T-helper 1 cell treated with Interleukin-12 subunit alpha and Interleukin-12 subunit beta and Interleukin-4 antibody, amounts not matched to agents 30 μg/mL and 1 μg/mL, for 36 hours (primary cell): Measurements from ENCODE around the gene SPATA22.
"Not testable (repeated sequence)": the region's sequence is repeated elsewhere in the genome, so short reads cannot be mapped to it uniquely, and the experiment has no call there.

ENCODE experiments used
- H3K27ac Mint-ChIP-seq: one replicate; pipeline ENCODE4 v1.8.0; 2021; ENCODE audit warnings: mild to moderate bottlenecking, mixed read lengths
- H3K27me3 Mint-ChIP-seq: one replicate; pipeline ENCODE4 v1.8.0; 2021; ENCODE audit warnings: low read depth, mixed read lengths
- H3K36me3 Mint-ChIP-seq: one replicate; pipeline ENCODE4 v1.8.0; 2021; ENCODE audit warnings: low read depth, mixed read lengths
- H3K4me1 Mint-ChIP-seq: one replicate; pipeline ENCODE4 v1.8.0; 2021; ENCODE audit warnings: low read depth, mixed read lengths
- H3K4me3 Mint-ChIP-seq: one replicate; pipeline ENCODE4 v1.8.0; 2021; ENCODE audit warnings: mild to moderate bottlenecking, moderate library complexity, mixed read lengths
- H3K9me3 Mint-ChIP-seq: one replicate; pipeline ENCODE4 v1.8.0; 2021; ENCODE audit warnings: mixed read lengths

Gene SPATA22

GRCh38 chr17:3497101-3497500, 25.5 kb upstream of the SPATA22 start:
- no peaks in the 10 kb centered on the region for H3K36me3 Mint-ChIP-seq
- no peaks in the 10 kb centered on the region for H3K4me1 Mint-ChIP-seq
- peaks cover 9% of the 10 kb centered on the region for H3K27me3 Mint-ChIP-seq
- H3K4me3 Mint-ChIP-seq, result no peak overlapping the region
- no peaks in the 10 kb centered on the region for H3K9me3 Mint-ChIP-seq
- no peak overlapping the region for H3K27ac Mint-ChIP-seq

DNA sequence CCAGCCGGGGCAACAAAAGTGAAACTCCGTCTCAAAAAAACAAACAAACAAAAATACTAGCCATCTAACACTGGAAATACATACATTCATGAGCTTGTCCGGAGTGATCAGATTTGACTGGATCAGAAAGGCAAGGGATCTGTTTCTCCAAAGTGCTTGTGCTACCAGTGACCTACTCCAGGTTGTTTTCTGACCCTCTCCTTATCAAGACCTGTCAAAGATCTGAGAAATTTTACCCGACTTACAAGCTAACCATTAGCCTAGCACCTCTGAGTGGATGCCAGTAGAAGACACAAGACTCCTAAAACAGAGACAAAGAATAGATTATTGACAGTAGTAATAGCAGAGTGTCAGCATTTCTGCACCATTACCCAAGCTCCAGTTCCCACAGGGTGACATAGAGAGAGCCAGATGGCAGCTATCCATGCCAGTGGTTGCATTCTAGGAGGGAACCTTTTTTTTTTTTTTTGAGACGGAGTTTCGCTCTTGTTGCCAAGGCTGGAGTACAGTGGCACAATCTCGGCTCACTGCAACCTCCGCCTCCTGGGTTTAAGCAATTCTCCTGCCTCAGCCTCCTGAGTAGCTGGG, 14.0 kb upstream of the SPATA22 start:
- H3K4me1 Mint-ChIP-seq, result no peaks in the 10 kb centered on the region
- no peak overlapping the region for H3K27ac Mint-ChIP-seq
- no peaks in the 10 kb centered on the region for H3K9me3 Mint-ChIP-seq

DNA sequence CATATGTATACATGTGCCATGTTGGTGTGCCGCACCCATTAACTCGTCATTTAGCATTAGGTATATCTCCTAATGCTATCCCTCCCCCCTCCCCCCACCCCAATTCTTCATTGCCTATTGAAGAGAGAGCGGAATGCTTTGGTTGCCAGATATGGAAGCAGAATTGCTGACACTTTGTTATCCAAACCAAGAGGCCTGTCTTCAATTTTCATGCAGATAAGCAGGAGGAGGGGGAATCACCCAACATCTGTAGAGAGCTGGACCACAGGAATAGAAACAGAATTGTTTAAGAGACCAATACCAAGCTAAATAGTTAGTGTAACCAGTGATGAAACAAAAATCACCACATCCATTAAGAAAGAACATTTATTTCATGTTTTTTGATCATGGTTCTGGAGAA, 11.2 kb upstream of the SPATA22 start:
- H3K36me3 Mint-ChIP-seq, result no peaks in the 10 kb centered on the region
- H3K9me3 Mint-ChIP-seq, result no peaks in the 10 kb centered on the region
- H3K4me3 Mint-ChIP-seq, result no peak overlapping the region
- H3K27me3 Mint-ChIP-seq, result peaks cover 34% of the 10 kb centered on the region
- H3K4me1 Mint-ChIP-seq, result no peaks in the 10 kb centered on the region
- no peak overlapping the region for H3K27ac Mint-ChIP-seq

More for the DNA sequence above, 14.0 kb upstream of the SPATA22 start:
- Mint-ChIP-seq H3K4me3 (no peak overlapping the region), H3K36me3 (no peaks in the 10 kb centered on the region), H3K27me3 (peaks cover 32% of the 10 kb centered on the region)

- no peaks in the 10 kb centered on the region for H3K9me3 Mint-ChIP-seq
- H3K4me3 Mint-ChIP-seq, result no peak overlapping the region
- no peaks in the 10 kb centered on the region for H3K4me1 Mint-ChIP-seq
- H3K27me3 Mint-ChIP-seq, result peaks cover 20% of the 10 kb centered on the region
- H3K36me3 Mint-ChIP-seq, result no peaks in the 10 kb centered on the region
- no peak overlapping the region for H3K27ac Mint-ChIP-seq
Measured at GRCh38 chr17:3479988-3480387, 8.4 kb upstream of the SPATA22 start.

DNA sequence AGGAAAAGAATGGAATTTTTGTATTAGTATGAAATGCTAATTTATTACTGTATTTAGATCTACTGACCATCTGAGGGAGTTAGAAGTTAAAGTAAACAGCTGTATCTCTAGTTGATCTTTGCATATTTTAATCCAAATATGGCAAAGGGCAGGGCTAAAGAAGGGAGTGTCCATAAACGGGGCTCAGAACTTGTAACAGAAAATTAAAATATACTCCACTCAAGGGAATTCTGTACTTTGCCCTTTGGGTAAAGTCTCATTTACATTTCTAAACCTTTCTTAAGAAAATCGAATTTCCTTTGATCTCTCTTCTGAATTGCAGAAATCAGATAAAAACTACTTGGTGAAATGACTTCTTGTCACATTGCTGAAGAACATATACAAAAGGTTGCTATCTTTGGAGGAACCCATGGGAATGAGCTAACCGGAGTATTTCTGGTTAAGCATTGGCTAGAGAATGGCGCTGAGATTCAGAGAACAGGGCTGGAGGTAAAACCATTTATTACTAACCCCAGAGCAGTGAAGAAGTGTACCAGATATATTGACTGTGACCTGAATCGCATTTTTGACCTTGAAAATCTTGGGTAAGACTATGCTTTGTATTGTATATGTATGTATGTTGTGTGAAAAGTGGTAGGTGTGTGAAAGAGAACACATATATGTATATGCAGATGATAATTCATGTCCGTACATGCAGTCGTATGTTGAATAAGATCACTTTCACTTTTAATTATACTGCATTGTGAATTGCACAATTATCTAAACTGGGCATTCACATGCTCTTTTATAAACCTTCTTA, 4.4 kb upstream of the SPATA22 start, which contains the start of gene ASPA:
Gene ASPA (plus strand): TSS at position 186 of the 799 bp plus-strand sequence. CDS start 163 bp downstream, at position 349.
- H3K4me3 Mint-ChIP-seq, result no peak within 1 kb of the TSS
- no peaks in the 10 kb centered on the region for H3K36me3 Mint-ChIP-seq
- no peak within 1 kb of the TSS for H3K27ac Mint-ChIP-seq
- peaks cover 9% of the 10 kb centered on the region for H3K27me3 Mint-ChIP-seq
- no peaks in the 10 kb centered on the region for H3K9me3 Mint-ChIP-seq
- no peaks in the 10 kb centered on the region for H3K4me1 Mint-ChIP-seq

DNA sequence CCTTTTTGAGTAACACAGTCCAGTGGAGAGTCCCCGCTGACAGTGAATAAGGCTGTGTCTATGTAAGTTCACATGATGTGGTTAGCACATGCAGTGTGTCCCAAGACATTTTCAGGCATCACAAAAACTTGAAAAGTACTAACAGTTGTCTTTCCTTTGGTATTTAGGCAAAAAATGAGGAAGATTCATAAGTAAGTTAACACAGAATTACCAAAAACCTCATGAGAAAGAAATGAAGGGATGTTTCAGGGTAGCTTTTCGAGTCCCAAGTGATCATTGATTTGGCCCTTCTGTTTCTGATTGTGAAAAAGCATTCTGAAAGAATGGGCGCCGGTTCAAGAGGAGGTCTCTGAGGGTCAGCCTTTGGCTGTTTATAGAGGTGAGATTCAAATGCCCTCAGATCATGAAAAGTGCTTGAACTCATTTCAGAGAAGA, 3.6 kb upstream of the SPATA22 start:
- Mint-ChIP-seq H3K9me3 (no peaks in the 10 kb centered on the region), H3K4me1 (no peaks in the 10 kb centered on the region), H3K4me3 (no peak overlapping the region), H3K27ac (no peak overlapping the region), H3K27me3 (peaks cover 9% of the 10 kb centered on the region), H3K36me3 (no peaks in the 10 kb centered on the region)

GRCh38 chr17:3474212-3474611, 2.6 kb upstream of the SPATA22 start:
- Mint-ChIP-seq H3K27me3 (peaks cover 6% of the 10 kb centered on the region), H3K4me3 (no peak overlapping the region), H3K36me3 (no peaks in the 10 kb centered on the region), H3K4me1 (no peaks in the 10 kb centered on the region), H3K9me3 (no peaks in the 10 kb centered on the region), H3K27ac (no peak overlapping the region)

GRCh38 chr17:3472137-3472536, 518 bp upstream of the SPATA22 start:
- H3K27me3 Mint-ChIP-seq, result peaks cover 4% of the 10 kb centered on the region
- no peaks in the 10 kb centered on the region for H3K9me3 Mint-ChIP-seq
- H3K4me1 Mint-ChIP-seq, result no peaks in the 10 kb centered on the region
- H3K36me3 Mint-ChIP-seq, result no peaks in the 10 kb centered on the region
- H3K27ac Mint-ChIP-seq, result no peak overlapping the region
- H3K4me3 Mint-ChIP-seq, result no peak overlapping the region

- Mint-ChIP-seq H3K4me1 (no peaks in the 10 kb centered on the region), H3K36me3 (no peaks in the 10 kb centered on the region), H3K4me3 (no peak overlapping the region), H3K27me3 (peaks cover 4% of the 10 kb centered on the region), H3K9me3 (no peaks in the 10 kb centered on the region), H3K27ac (no peak overlapping the region)
Measured at GRCh38 chr17:3469529-3469928, 2.1 kb downstream of the SPATA22 start.

DNA sequence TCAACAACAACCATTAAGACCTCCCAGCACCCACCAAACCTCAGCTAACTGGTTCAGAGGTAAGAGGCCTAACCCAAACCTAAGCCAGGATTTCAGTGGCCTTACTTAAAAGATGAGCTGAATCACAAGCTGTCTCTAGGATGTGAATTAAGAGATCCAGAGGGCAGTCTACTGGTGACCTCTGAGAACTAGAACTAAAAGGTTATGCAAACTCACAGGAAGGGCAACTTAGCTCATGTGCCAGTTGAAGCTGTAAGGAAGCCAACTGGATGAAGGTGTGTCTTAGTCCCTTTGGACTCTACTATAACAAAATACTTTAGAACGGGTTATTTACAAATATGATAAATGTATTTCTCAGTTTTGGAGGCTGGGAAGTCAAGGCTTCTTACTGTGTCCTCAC, 5.3 kb downstream of the SPATA22 start:
- H3K36me3 Mint-ChIP-seq, H3K27ac Mint-ChIP-seq, H3K4me3 Mint-ChIP-seq, H3K9me3 Mint-ChIP-seq, H3K4me1 Mint-ChIP-seq, H3K27me3 Mint-ChIP-seq: not testable (repeated sequence)

GRCh38 chr17:3448059-3448665, 23.5 kb downstream of the SPATA22 start:
- H3K27ac Mint-ChIP-seq, result no peak overlapping the region
- no peak overlapping the region for H3K4me3 Mint-ChIP-seq
- peaks cover 22% of the 10 kb centered on the region for H3K27me3 Mint-ChIP-seq
- H3K9me3 Mint-ChIP-seq, result no peaks in the 10 kb centered on the region
- H3K36me3 Mint-ChIP-seq, result no peaks in the 10 kb centered on the region
- H3K4me1 Mint-ChIP-seq, result no peaks in the 10 kb centered on the region

DNA sequence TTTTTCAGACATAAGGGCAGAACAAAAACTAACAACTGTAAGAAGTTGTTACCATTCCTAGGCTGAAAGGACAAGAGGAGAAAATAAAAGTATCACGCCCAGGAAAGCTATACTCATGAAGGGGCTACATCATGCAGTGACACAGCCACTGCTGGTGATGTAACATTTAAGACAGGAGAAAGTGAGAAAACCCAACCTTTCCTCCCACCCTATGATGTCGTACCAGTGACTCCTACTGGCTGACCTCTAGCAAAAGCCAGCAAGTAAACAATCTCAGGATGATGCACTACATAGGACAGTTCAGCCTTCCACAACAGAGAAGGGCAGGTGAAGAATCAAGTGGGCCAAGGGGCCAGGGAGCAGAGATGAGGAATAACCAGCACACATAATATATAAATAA, 24.0 kb downstream of the SPATA22 start:
- Mint-ChIP-seq H3K36me3 (no peaks in the 10 kb centered on the region), H3K9me3 (no peaks in the 10 kb centered on the region), H3K4me1 (no peaks in the 10 kb centered on the region), H3K4me3 (no peak overlapping the region), H3K27ac (no peak overlapping the region), H3K27me3 (peaks cover 21% of the 10 kb centered on the region)

DNA sequence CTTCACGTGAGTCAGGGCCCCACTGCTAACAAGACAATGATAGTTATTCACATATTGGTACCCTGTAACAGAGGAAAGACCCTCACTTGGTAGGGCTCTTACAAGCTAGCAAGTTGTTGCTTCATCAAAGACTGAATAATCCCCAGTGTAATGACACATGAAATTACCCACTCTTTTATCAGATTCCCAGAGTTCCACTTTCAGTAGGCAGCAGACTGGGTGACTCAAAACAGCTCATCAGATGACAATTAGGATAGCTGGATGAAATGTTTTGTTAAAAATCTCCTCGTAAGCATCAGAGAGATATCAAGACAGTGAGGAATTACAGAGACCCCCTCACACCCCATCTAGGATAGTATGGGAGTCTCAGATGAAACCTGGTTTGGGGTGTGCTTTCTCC, 31.2 kb downstream of the SPATA22 start:
- H3K4me1 Mint-ChIP-seq, result no peaks in the 10 kb centered on the region
- no peaks in the 10 kb centered on the region for H3K36me3 Mint-ChIP-seq
- H3K27me3 Mint-ChIP-seq, result peaks cover 16% of the 10 kb centered on the region
- no peak overlapping the region for H3K27ac Mint-ChIP-seq
- H3K9me3 Mint-ChIP-seq, result no peaks in the 10 kb centered on the region
- H3K4me3 Mint-ChIP-seq, result no peak overlapping the region

DNA sequence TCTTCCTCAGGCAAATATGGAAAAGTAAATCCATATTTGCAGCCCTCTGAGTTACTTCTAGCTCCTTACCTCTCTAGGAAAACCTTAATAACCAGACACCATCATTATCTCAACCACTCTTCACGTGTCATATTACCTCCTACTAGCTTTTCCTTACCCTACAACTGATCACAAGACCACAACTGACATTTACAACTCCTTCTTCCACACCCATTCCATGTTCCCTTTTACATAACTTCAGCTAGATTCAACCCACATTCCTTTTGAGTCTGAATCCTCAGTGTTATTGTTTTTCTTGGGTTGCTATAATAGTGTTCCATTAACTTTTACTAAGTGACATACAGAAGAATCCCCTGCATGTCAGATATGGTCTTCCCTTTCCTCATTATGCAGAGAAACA, 33.3 kb downstream of the SPATA22 start:
- Mint-ChIP-seq H3K4me3 (no peak overlapping the region), H3K36me3 (no peaks in the 10 kb centered on the region), H3K27ac (no peak overlapping the region), H3K27me3 (peaks cover 11% of the 10 kb centered on the region), H3K4me1 (no peaks in the 10 kb centered on the region), H3K9me3 (no peaks in the 10 kb centered on the region)

DNA sequence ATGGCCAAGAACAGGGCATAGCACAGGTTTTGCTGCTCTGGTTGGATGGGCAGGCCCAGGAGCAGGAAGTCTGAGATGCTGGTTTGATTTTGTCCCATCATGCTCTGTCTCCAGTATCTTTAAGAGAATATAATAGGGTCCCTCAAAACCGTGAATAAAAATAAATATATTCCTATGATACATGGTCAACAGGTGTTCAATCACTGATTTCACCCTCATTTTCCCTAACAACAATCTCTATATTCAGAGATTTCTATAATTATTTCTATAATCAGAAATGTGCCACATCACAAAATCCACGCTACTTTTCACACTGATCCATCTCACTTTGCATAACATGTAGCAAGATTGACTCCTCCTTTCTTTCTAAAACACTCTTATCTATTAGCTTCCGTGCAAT, 37.9 kb downstream of the SPATA22 start, which contains the start of gene OR1E2:
Gene OR1E2 (minus strand): TSS at position 101 of the 400 bp plus-strand sequence. CDS start 0 bp downstream, at position 101.
- Mint-ChIP-seq H3K36me3 (no peaks in the 10 kb centered on the region), H3K4me1 (no peaks in the 10 kb centered on the region), H3K4me3 (no peak within 1 kb of the TSS), H3K27me3 (no peaks in the 10 kb centered on the region), H3K9me3 (no peaks in the 10 kb centered on the region), H3K27ac (no peak within 1 kb of the TSS)
